Measurements from ENCODE around the gene SEL1L2.

SEL1L2 gene

GRCh38 chr20:13862245-13862644 is 128.2 kb downstream of the SEL1L2 start:
- DNase-seq (ENCODE audit: extremely low spot score) = no peak
- TF ChIP-seq LEF1 (IDR thresholded peaks at IDR 0.05; ENCODE audit: borderline replicate concordance) (no peak), BHLHE40 (IDR thresholded peaks at IDR 0.05; ENCODE audit: borderline replicate concordance) (no peak), SUZ12 (IDR thresholded peaks at IDR 0.05) (no peak), ARNT (IDR thresholded peaks at IDR 0.05) (no peak), ELF4 (IDR thresholded peaks at IDR 0.05) (no peak), SP1 (IDR thresholded peaks at IDR 0.05) (no peak), FOXA1 (IDR thresholded peaks at IDR 0.05) (no peak), CTBP1 (IDR thresholded peaks at IDR 0.05; ENCODE audit: borderline replicate concordance) (no peak), NFRKB (IDR thresholded peaks at IDR 0.05) (no peak)
- CTCF ChIA-PET = no interaction called here
- POLR2A ChIA-PET = no interaction called here

DNA sequence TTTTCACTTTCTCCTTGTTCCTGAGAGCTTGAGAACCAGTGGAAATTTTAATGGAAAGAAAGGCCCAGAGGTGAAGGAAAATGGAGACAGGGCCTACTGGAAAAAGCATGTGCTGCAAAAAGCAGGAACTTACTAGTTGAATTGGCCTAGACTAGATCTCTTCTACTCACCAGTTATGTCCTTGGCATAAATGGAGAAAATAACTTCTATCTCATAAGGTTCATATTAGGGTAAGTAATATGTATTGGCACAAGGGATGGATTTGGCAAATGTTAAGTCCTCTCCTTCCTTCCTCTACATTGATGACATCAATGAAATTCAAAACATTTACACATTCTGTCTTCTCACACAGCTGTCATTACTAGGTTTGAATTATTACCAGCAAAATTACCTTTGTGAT is 131.5 kb downstream of the SEL1L2 start:
- TF ChIP-seq, protein P1, sequence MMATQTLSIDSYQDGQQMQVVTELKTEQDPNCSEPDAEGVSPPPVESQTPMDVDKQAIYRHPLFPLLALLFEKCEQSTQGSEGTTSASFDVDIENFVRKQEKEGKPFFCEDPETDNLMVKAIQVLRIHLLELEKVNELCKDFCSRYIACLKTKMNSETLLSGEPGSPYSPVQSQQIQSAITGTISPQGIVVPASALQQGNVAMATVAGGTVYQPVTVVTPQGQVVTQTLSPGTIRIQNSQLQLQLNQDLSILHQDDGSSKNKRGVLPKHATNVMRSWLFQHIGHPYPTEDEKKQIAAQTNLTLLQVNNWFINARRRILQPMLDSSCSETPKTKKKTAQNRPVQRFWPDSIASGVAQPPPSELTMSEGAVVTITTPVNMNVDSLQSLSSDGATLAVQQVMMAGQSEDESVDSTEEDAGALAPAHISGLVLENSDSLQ (IDR thresholded peaks at IDR 0.05) = no peak
- ChIA-PET CTCF (no interaction called here), POLR2A (no interaction called here)
- DNase-seq (ENCODE audit: extremely low spot score) = no peak

GRCh38 chr20:13858439-13858838 is 132.0 kb downstream of the SEL1L2 start:
- POLR2A ChIA-PET = no interaction called here
- CTCF ChIA-PET = no interaction called here
- no peak for DNase-seq (ENCODE audit: extremely low spot score)
- TF ChIP-seq NFRKB (IDR thresholded peaks at IDR 0.05) (no peak), ELF4 (IDR thresholded peaks at IDR 0.05) (no peak)

GRCh38 chr20:13857961-13858360 is 132.5 kb downstream of the SEL1L2 start:
- ChIA-PET CTCF (no interaction called here), POLR2A (no interaction called here)
- TF ChIP-seq FOXM1 (IDR thresholded peaks at IDR 0.05; ENCODE audit: borderline replicate concordance) (no peak), TARDBP (IDR thresholded peaks at IDR 0.05) (no peak), NFRKB (IDR thresholded peaks at IDR 0.05) (no peak), ZNF384 (IDR thresholded peaks at IDR 0.05) (no peak), HDGF (IDR thresholded peaks at IDR 0.05; ENCODE audit: borderline replicate concordance) (no peak), FOXK2 (IDR thresholded peaks at IDR 0.05) (no peak), L3MBTL2 (conservative IDR thresholded peaks at IDR 0.05) (no peak), SP1 (IDR thresholded peaks at IDR 0.05) (no peak)
- DNase-seq (ENCODE audit: extremely low spot score) = no peak

- ChIA-PET CTCF (no interaction called here), POLR2A (no interaction called here)
- TF ChIP-seq CTBP1 (IDR thresholded peaks at IDR 0.05; ENCODE audit: borderline replicate concordance) (no peak), NFRKB (IDR thresholded peaks at IDR 0.05) (no peak), ZNF384 (IDR thresholded peaks at IDR 0.05) (no peak), FOXA1 (IDR thresholded peaks at IDR 0.05) (no peak), ARNT (IDR thresholded peaks at IDR 0.05) (no peak), SP1 (IDR thresholded peaks at IDR 0.05) (no peak), ELF4 (IDR thresholded peaks at IDR 0.05) (no peak), HDGF (IDR thresholded peaks at IDR 0.05; ENCODE audit: borderline replicate concordance) (no peak), FOXM1 (IDR thresholded peaks at IDR 0.05; ENCODE audit: borderline replicate concordance) (no peak), SUZ12 (IDR thresholded peaks at IDR 0.05) (no peak), FOXK2 (IDR thresholded peaks at IDR 0.05) (no peak), TARDBP (IDR thresholded peaks at IDR 0.05) (no peak), BHLHE40 (IDR thresholded peaks at IDR 0.05; ENCODE audit: borderline replicate concordance) (no peak), L3MBTL2 (conservative IDR thresholded peaks at IDR 0.05) (no peak), LEF1 (IDR thresholded peaks at IDR 0.05; ENCODE audit: borderline replicate concordance) (no peak)
- TF ChIP-seq, protein P1 (IDR thresholded peaks at IDR 0.05) = no peak
- DNase-seq (ENCODE audit: extremely low spot score) = no peak
Observed at GRCh38 chr20:13857304-13857703, 133.1 kb downstream of the SEL1L2 start.

GRCh38 chr20:13856354-13856753 is 134.1 kb downstream of the SEL1L2 start:
- ChIA-PET CTCF (interaction anchor here (0.6 kb wide), 1 partner anchor 10 kb away, joined by 3 read pairs; no protein-coding TSS in a partner anchor), POLR2A (no interaction called here)
- TF ChIP-seq L3MBTL2 (conservative IDR thresholded peaks at IDR 0.05) = no peak
- no peak for TF ChIP-seq LEF1 (IDR thresholded peaks at IDR 0.05; ENCODE audit: borderline replicate concordance)
- no peak for TF ChIP-seq SP1 (IDR thresholded peaks at IDR 0.05)
- TF ChIP-seq BHLHE40 (IDR thresholded peaks at IDR 0.05; ENCODE audit: borderline replicate concordance) = no peak
- TF ChIP-seq FOXA1 (IDR thresholded peaks at IDR 0.05) = no peak
- TF ChIP-seq ARNT (IDR thresholded peaks at IDR 0.05) = no peak
- TF ChIP-seq SUZ12 (IDR thresholded peaks at IDR 0.05) = no peak
- TF ChIP-seq, protein P1 (IDR thresholded peaks at IDR 0.05) = no peak
- no peak for TF ChIP-seq FOXK2 (IDR thresholded peaks at IDR 0.05)
- no peak for DNase-seq (ENCODE audit: extremely low spot score)

- no peak for DNase-seq (ENCODE audit: extremely low spot score)
- CTCF ChIA-PET = no interaction called here
- POLR2A ChIA-PET = no interaction called here
- TF ChIP-seq LEF1 (IDR thresholded peaks at IDR 0.05; ENCODE audit: borderline replicate concordance) = no peak
- TF ChIP-seq ZNF384 (IDR thresholded peaks at IDR 0.05) = no peak
Observed at GRCh38 chr20:13855613-13856012, 134.8 kb downstream of the SEL1L2 start.

GRCh38 chr20:13852306-13852705 is 138.1 kb downstream of the SEL1L2 start:
- ChIA-PET CTCF (no interaction called here), POLR2A (no interaction called here)
- TF ChIP-seq CTBP1 (IDR thresholded peaks at IDR 0.05; ENCODE audit: borderline replicate concordance) (no peak), NFRKB (IDR thresholded peaks at IDR 0.05) (no peak), TARDBP (IDR thresholded peaks at IDR 0.05) (no peak), ARNT (IDR thresholded peaks at IDR 0.05) (no peak), SUZ12 (IDR thresholded peaks at IDR 0.05) (no peak), FOXA1 (IDR thresholded peaks at IDR 0.05) (no peak), L3MBTL2 (conservative IDR thresholded peaks at IDR 0.05) (no peak), HDGF (IDR thresholded peaks at IDR 0.05; ENCODE audit: borderline replicate concordance) (no peak), ZNF384 (IDR thresholded peaks at IDR 0.05) (no peak)
- no peak for DNase-seq (ENCODE audit: extremely low spot score)
